Measurements from ENCODE around the gene RAD9A. TPM values are rescaled to one million over a fixed set of nuclear protein-coding genes. Genes with fewer than 3 reads are reported as not detected.

RAD9A gene
- polyA plus RNA-seq, 1 of the 3 experiments (the other 2 are of a cell fraction): 22.3 TPM

DNA sequence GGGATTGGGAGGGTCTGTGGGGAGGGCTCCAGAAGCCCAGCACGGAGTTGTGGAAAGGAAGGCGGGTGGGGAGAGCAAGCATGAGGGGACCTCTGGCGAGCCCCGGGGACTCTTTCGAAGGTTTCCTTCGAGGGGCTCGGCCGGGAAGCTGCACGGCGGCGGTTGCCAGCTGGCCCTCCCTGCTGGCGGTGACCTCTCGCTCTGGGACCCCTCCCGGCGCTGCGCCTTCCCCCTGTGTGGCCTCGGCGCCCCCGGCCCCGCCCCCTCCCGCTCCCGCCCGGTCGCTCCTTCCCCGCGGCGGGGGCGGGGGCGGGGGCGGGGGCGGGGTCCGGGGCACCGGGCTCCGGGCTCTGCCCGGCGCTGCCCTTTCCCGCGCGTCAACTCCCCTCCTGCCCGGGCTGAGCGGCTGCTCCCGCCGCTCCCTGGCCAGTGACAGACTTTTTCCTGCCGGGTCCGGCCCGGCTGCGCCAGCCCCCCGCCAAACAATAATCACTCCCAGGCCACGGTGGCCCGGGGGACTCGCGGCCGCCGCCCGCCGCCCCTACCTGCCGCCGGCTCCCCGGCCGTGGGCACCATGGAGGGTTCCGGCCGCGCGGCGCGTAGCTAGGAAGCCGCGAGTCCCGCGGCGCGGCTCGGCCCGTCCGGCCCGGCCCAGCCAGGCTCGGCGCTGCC is 19.3 kb upstream of the RAD9A start:
- H2AFZ ChIP-seq (ENCODE audit: low read depth): no peak overlapping the region
- no peaks in the 10 kb centered on the region for H3K9me2 ChIP-seq
- peak overlapping the region; percentile 61 to 83 for H3K4me3 ChIP-seq (ENCODE audit: low read depth in 2 of 2, low read length in 1 of 2)
- peak overlapping the region in 1 of 2 experiments; percentile 96; a peak in 3 of 4 replicates for H3K27ac ChIP-seq (ENCODE audit: low read depth in 2 of 2, low read length in 1 of 2)
- ChIA-PET CTCF (interaction anchor here (0.8 to 19.7 kb wide), 10 partner anchors 10 to 111 kb away, joined by 3 to 955 read pairs (median 6); partner anchors contain the start of genes POLD4 and RAD9A), POLR2A (interaction anchor here (0.6 to 1.4 kb wide), 4 partner anchors 15 to 258 kb away, joined by 3 to 5 read pairs (median 3); partner anchors contain the start of genes PPP1CA and RAD9A)
- peaks cover 44% of the 10 kb centered on the region for H4K20me1 ChIP-seq (ENCODE audit: insufficient read depth)
- DNase-seq: peak; percentile 81
- H3K9ac ChIP-seq: peak overlapping the region; percentile 100
- H3K79me2 ChIP-seq (ENCODE audit: insufficient read depth): peaks cover 58% of the 10 kb centered on the region
- no peaks in the 10 kb centered on the region for H3K36me3 ChIP-seq (replicated peaks in 1 of 2; ENCODE audit: control insufficient read depth in 1 of 2, insufficient read depth in 2 of 2, low read length in 1 of 2)
- peaks cover 33 to 38% of the 10 kb centered on the region in 2 experiments; a peak in 3 of 4 replicates for H3K4me1 ChIP-seq (ENCODE audit: control insufficient read depth in 1 of 2, insufficient read depth in 2 of 2, low read depth in 1 of 2, low read length in 1 of 2)
- TF ChIP-seq ELF1 (IDR thresholded peaks at IDR 0.05) (no peak), TAF1 (IDR thresholded peaks at IDR 0.05; ENCODE audit: borderline replicate concordance, low read depth, low read length) (peak; percentile 45), POLR2AphosphoS5 (IDR thresholded peaks at IDR 0.05; ENCODE audit: low read depth, low read length) (0 out of 2 replicates have a peak, but pooled peaks have one; percentile 10), NRF1 (IDR thresholded peaks at IDR 0.05; ENCODE audit: low read depth, low read length) (no peak)
- TF ChIP-seq, protein P1, sequence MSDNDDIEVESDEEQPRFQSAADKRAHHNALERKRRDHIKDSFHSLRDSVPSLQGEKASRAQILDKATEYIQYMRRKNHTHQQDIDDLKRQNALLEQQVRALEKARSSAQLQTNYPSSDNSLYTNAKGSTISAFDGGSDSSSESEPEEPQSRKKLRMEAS (IDR thresholded peaks at IDR 0.05; ENCODE audit: low read depth): peak; percentile 11; the same call in 1 of the 2 replicates
- WGBS (ENCODE audit: low lambda C conversion rate): 4% methylated on average over 4 of the region's 78 CpGs
- peak overlapping the region; percentile 77 for H3K4me2 ChIP-seq
- H3F3A ChIP-seq (replicated peaks; ENCODE audit: insufficient read depth): peaks cover 22% of the 10 kb centered on the region
- H3K27me3 ChIP-seq (ENCODE audit: insufficient read depth): no peaks in the 10 kb centered on the region
- no peaks in the 10 kb centered on the region for H3K9me3 ChIP-seq

DNA sequence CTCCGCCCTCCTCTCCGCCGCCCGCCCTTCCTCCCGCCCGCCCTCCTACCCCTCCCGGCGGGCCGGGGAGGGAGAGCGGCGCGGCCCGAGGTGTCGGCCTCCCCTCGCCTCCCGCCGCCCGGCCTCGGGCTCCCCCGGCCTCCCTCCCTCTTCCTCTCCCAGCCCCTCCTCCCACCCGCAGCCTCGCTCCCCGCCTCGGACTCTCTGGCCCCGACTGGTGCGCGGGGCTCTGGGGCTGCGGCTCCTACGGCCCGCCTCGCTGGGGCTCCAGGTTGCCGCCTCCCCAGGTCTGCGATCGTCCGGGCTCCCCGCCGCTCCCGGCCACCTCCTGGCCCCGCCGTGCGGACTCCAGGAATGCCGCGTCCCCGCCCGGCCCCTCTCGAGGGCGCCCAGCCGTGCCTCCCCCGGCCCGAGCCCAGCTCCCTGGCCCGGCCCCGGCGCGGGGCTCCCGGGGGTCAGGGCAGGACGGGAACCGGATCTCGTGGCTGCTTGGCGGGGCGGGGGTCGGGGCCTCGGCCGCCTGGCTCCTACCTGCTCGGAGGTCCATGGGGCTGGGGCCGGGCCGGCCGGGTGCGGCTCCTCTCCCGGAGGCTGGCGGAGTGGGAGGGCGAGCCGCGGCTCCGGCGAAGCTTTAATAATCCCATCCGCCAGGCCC is 18.7 kb upstream of the RAD9A start, which contains the start of gene CLCF1:
Gene CLCF1, minus strand, starts transcription at position 606 of the 655 bp plus-strand sequence. Its CDS starts 59 bp downstream, at position 547.
- ChIA-PET POLR2A (interaction anchor here (0.6 to 1.4 kb wide), 4 partner anchors 16 to 257 kb away, joined by 3 to 5 read pairs (median 3); partner anchors contain the start of genes PPP1CA and RAD9A), CTCF (interaction anchor here (0.9 to 19.7 kb wide), 9 partner anchors 9 to 111 kb away, joined by 3 to 955 read pairs (median 5); partner anchors contain the start of genes POLD4 and RAD9A)
- peak within 1 kb of the TSS; percentile 61 to 83 for H3K4me3 ChIP-seq (ENCODE audit: low read depth in 2 of 2, low read length in 1 of 2)
- no peaks in the 10 kb centered on the region for H3K9me2 ChIP-seq
- H3K36me3 ChIP-seq (replicated peaks in 1 of 2; ENCODE audit: control insufficient read depth in 1 of 2, insufficient read depth in 2 of 2, low read length in 1 of 2): no peaks in the 10 kb centered on the region
- H3K4me1 ChIP-seq (ENCODE audit: control insufficient read depth in 1 of 2, insufficient read depth in 2 of 2, low read depth in 1 of 2, low read length in 1 of 2): peaks cover 33 to 41% of the 10 kb centered on the region in 2 experiments; a peak in 3 of 4 replicates
- H3K27me3 ChIP-seq (ENCODE audit: insufficient read depth): no peaks in the 10 kb centered on the region
- H4K20me1 ChIP-seq (ENCODE audit: insufficient read depth): peaks cover 37% of the 10 kb centered on the region
- 3% methylated on average over 27 of the region's 76 CpGs for WGBS (ENCODE audit: low lambda C conversion rate)
- no peak for TF ChIP-seq ELF1 (IDR thresholded peaks at IDR 0.05)
- 0 out of 2 replicates have a peak, but pooled peaks have one; percentile 1 for TF ChIP-seq POLR2AphosphoS5 (IDR thresholded peaks at IDR 0.05; ENCODE audit: low read depth, low read length)
- DNase-seq: peak; percentile 90
- peak within 1 kb of the TSS; percentile 100 for H3K9ac ChIP-seq
- H2AFZ ChIP-seq (ENCODE audit: low read depth): no peak within 1 kb of the TSS
- peaks cover 22% of the 10 kb centered on the region for H3F3A ChIP-seq (replicated peaks; ENCODE audit: insufficient read depth)
- H3K27ac ChIP-seq (ENCODE audit: low read depth in 2 of 2, low read length in 1 of 2): peak within 1 kb of the TSS; percentile 67 to 96
- no peaks in the 10 kb centered on the region for H3K9me3 ChIP-seq
- H3K4me2 ChIP-seq: peak within 1 kb of the TSS; percentile 77
- H3K79me2 ChIP-seq (ENCODE audit: insufficient read depth): peaks cover 52% of the 10 kb centered on the region
